HepG2 (cell line): Measurements from ENCODE around the gene COX6B1. TPM values are rescaled to one million over a fixed set of nuclear protein-coding genes. Genes with fewer than 3 reads are reported as not detected.

Experiments used
- FOXC1 ChIP-seq: sonication (generic); formaldehyde crosslinking; IDR thresholded peaks from 2 replicates; pipeline ENCODE4 v1.8.0; 2022; ENCODE audit warnings: mild to moderate bottlenecking, missing genetic modification reagents, borderline replicate concordance
- JARID2 ChIP-seq: sonication (generic); formaldehyde crosslinking; IDR thresholded peaks from 2 replicates; pipeline ENCODE4 v1.8.1; 2023; ENCODE audit warnings: missing genetic modification reagents, inconsistent platforms; ENCODE audit not compliant: insufficient replicate concordance
- MTA1 ChIP-seq: sonication (generic); formaldehyde crosslinking; IDR thresholded peaks from 2 replicates; pipeline ENCODE4 v1.4.0; 2020; ENCODE audit warnings: missing genetic modification reagents, mild to moderate bottlenecking, borderline replicate concordance
- NCOA2 ChIP-seq: sonication (generic); formaldehyde crosslinking; IDR thresholded peaks from 2 replicates; pipeline ENCODE4 v1.8.0; 2022; ENCODE audit warnings: inconsistent platforms
- NFKB2 ChIP-seq: sonication (generic); formaldehyde crosslinking; IDR thresholded peaks from 2 replicates; pipeline ENCODE4 v1.4.0; 2020; ENCODE audit warnings: missing genetic modification reagents, borderline replicate concordance
- NR3C1 ChIP-seq: sonication (generic); formaldehyde crosslinking; IDR thresholded peaks from 2 replicates; pipeline ENCODE4 v1.4.0; 2020; ENCODE audit warnings: missing genetic modification reagents
- PCBP2 ChIP-seq: fragments of 200-400 bp; formaldehyde crosslinking; optimal IDR thresholded peaks from 2 replicates; pipeline ENCODE3; 2018; ENCODE audit warnings: low read length, low read depth; ENCODE audit not compliant: poor library complexity, severe bottlenecking
- TCF7L2 ChIP-seq: IDR thresholded peaks from 2 replicates; pipeline ENCODE4 v1.6.1; 2011; ENCODE audit warnings: mild to moderate bottlenecking, low read depth, low read length, moderate library complexity
- ZNF205 ChIP-seq: IDR thresholded peaks from 2 replicates; pipeline ENCODE4 v1.6.1; 2018; ENCODE audit warnings: missing biosample characterization, missing genetic modification reagents
- ZNF75D ChIP-seq: sonication (generic); formaldehyde crosslinking; IDR thresholded peaks from 2 replicates; pipeline ENCODE4 v1.8.1; 2023; ENCODE audit warnings: missing genetic modification reagents, mild to moderate bottlenecking, borderline replicate concordance
- polyA plus RNA-seq, 8 experiments: library from polyadenylated mRNA; depleted of rRNA in 3 of 8; stranded (reverse) in 7 of 8; unstranded in 1 of 8; fragments of >200 nt; fragmentation: Illumina TruSeq in 4 of 8; extraction: Trizol in 4 of 8; gene quantifications; 2 replicates each; pipeline versions ENCODE4 v1.2.1 to v1.2.3, GENCODE V29; 2011 to 2016; ENCODE audit warnings: low read depth in 4 of 8, missing spikeins in 1 of 8, mixed read lengths in 1 of 8; ENCODE audit not compliant: insufficient read depth in 1 of 8
- total RNA-seq, 5 experiments: library from RNA; depleted of rRNA; stranded (reverse); fragments of >200 nt; fragmentation: Illumina TruSeq; extraction: Trizol; gene quantifications; 2 replicates each; pipeline ENCODE4 v1.2.3, GENCODE V29; 2016; ENCODE audit warnings: low read depth in 1 of 5
- TF ChIP-seq, protein P1 (sequence below): sonication (generic); formaldehyde crosslinking; conservative IDR thresholded peaks from 2 replicates; pipeline ENCODE4 v1.8.1; 2023; ENCODE audit warnings: missing genetic modification reagents
- TF ChIP-seq, protein P2 (sequence below): IDR thresholded peaks from 2 replicates; pipeline ENCODE4 v1.6.1; 2016; ENCODE audit warnings: missing genetic modification reagents, missing compliant biosample characterization
- TF ChIP-seq, protein P3 (sequence below): sonication (generic); formaldehyde crosslinking; IDR thresholded peaks from 2 replicates; pipeline ENCODE4 v1.9.0; 2021; ENCODE audit warnings: missing genetic modification reagents, borderline replicate concordance
- TF ChIP-seq, protein P4 (sequence below): sonication (generic); formaldehyde crosslinking; IDR thresholded peaks from 2 replicates; pipeline ENCODE4 v1.9.0; 2022; ENCODE audit warnings: missing genetic modification reagents, mild to moderate bottlenecking, borderline replicate concordance
- TF ChIP-seq, protein P5 (sequence below): sonication (generic); formaldehyde crosslinking; IDR thresholded peaks from 2 replicates; pipeline ENCODE4 v1.4.0; 2020; ENCODE audit warnings: mild to moderate bottlenecking, missing genetic modification reagents

The COX6B1 gene
- total and polyA plus RNA-seq, 2 of the 13 experiments (the other 11 are each of a cell fraction or from before 2014, with no cell fraction given), result 481 to 487 TPM

DNA sequence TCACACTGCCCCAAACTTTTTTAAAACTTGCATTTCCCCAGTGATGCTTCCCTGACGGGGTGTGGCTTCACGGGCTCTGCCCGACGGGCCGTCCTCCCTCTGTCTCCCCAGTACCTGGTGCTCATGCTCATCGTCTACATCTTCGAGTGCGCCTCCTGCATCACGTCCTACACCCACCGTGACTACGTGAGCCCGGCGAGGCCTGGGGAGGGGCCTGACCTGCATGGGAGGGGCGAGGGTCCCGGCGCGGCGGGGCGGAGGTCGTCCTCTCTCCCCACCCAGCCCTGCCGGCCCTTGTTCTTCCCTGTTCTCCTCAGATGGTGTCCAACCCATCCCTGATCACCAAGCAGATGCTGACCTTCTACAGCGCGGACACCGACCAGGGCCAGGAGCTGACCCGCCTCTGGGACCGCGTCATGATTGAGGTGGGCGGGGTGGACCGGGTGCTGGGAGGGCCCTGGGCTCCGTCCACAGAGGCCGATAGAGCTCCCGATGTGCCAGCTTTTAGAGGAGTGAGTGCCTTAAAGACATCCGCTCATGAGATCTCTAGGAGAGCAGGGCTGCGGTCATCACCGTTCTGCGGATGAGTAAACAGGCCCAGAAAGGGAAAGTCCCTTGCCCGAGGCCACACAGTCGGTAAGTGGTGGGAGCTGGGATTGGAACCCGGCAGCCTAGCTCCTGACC, 25.1 kb downstream of the COX6B1 start (continued):
- TF ChIP-seq MTA1 (0 out of 2 replicates have a peak, but pooled peaks have one; percentile 37), TCF7L2 (no peak), ZNF205 (0 out of 2 replicates have a peak, but pooled peaks have one; percentile 32), JARID2 (CRISPR knock-in tag) (no peak), PCBP2 (no peak), NCOA2 (CRISPR knock-in tag) (no peak), NFKB2 (CRISPR knock-in tag) (peak; percentile 67; the same call in 1 of the 2 replicates), ZNF75D (CRISPR knock-in tag) (no peak), FOXC1 (CRISPR knock-in tag) (no peak), NR3C1 (CRISPR knock-in tag) (no peak)
- TF ChIP-seq, protein P1, sequence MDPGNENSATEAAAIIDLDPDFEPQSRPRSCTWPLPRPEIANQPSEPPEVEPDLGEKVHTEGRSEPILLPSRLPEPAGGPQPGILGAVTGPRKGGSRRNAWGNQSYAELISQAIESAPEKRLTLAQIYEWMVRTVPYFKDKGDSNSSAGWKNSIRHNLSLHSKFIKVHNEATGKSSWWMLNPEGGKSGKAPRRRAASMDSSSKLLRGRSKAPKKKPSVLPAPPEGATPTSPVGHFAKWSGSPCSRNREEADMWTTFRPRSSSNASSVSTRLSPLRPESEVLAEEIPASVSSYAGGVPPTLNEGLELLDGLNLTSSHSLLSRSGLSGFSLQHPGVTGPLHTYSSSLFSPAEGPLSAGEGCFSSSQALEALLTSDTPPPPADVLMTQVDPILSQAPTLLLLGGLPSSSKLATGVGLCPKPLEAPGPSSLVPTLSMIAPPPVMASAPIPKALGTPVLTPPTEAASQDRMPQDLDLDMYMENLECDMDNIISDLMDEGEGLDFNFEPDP (CRISPR knock-in tag), result no peak
- TF ChIP-seq, protein P2, sequence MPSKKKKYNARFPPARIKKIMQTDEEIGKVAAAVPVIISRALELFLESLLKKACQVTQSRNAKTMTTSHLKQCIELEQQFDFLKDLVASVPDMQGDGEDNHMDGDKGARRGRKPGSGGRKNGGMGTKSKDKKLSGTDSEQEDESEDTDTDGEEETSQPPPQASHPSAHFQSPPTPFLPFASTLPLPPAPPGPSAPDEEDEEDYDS (CRISPR knock-in tag), result no peak
- TF ChIP-seq, protein P3, sequence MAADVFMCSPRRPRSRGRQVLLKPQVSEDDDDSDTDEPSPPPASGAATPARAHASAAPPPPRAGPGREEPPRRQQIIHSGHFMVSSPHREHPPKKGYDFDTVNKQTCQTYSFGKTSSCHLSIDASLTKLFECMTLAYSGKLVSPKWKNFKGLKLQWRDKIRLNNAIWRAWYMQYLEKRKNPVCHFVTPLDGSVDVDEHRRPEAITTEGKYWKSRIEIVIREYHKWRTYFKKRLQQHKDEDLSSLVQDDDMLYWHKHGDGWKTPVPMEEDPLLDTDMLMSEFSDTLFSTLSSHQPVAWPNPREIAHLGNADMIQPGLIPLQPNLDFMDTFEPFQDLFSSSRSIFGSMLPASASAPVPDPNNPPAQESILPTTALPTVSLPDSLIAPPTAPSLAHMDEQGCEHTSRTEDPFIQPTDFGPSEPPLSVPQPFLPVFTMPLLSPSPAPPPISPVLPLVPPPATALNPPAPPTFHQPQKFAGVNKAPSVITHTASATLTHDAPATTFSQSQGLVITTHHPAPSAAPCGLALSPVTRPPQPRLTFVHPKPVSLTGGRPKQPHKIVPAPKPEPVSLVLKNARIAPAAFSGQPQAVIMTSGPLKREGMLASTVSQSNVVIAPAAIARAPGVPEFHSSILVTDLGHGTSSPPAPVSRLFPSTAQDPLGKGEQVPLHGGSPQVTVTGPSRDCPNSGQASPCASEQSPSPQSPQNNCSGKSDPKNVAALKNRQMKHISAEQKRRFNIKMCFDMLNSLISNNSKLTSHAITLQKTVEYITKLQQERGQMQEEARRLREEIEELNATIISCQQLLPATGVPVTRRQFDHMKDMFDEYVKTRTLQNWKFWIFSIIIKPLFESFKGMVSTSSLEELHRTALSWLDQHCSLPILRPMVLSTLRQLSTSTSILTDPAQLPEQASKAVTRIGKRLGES (CRISPR knock-in tag), result no peak
- TF ChIP-seq, protein P4, sequence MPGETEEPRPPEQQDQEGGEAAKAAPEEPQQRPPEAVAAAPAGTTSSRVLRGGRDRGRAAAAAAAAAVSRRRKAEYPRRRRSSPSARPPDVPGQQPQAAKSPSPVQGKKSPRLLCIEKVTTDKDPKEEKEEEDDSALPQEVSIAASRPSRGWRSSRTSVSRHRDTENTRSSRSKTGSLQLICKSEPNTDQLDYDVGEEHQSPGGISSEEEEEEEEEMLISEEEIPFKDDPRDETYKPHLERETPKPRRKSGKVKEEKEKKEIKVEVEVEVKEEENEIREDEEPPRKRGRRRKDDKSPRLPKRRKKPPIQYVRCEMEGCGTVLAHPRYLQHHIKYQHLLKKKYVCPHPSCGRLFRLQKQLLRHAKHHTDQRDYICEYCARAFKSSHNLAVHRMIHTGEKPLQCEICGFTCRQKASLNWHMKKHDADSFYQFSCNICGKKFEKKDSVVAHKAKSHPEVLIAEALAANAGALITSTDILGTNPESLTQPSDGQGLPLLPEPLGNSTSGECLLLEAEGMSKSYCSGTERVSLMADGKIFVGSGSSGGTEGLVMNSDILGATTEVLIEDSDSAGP, result no peak
- TF ChIP-seq, protein P5, sequence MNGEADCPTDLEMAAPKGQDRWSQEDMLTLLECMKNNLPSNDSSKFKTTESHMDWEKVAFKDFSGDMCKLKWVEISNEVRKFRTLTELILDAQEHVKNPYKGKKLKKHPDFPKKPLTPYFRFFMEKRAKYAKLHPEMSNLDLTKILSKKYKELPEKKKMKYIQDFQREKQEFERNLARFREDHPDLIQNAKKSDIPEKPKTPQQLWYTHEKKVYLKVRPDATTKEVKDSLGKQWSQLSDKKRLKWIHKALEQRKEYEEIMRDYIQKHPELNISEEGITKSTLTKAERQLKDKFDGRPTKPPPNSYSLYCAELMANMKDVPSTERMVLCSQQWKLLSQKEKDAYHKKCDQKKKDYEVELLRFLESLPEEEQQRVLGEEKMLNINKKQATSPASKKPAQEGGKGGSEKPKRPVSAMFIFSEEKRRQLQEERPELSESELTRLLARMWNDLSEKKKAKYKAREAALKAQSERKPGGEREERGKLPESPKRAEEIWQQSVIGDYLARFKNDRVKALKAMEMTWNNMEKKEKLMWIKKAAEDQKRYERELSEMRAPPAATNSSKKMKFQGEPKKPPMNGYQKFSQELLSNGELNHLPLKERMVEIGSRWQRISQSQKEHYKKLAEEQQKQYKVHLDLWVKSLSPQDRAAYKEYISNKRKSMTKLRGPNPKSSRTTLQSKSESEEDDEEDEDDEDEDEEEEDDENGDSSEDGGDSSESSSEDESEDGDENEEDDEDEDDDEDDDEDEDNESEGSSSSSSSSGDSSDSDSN (CRISPR knock-in tag), result no peak
